GM10248 (cell line): ENCODE measurements around the gene TRIM66.
"Not testable (repeated sequence)": the region's sequence is repeated elsewhere in the genome, so short reads cannot be mapped to it uniquely, and the experiment has no call there.

Experiments
- CTCF ChIA-PET: fragments of 300-600 bp; sonication (Branson Sonifier 250); formaldehyde crosslinking; extraction: SDS; loops from one replicate; lab custom pipeline; 2021; ENCODE audit warnings: antibody characterized with exemption; lab: Yijun Ruan, JAX
- POLR2A ChIA-PET: fragments of 350-650 bp; sonication (Branson Sonifier 250); formaldehyde crosslinking; extraction: SDS; loops from one replicate; lab custom pipeline; 2020; ENCODE audit warnings: antibody characterized with exemption; lab: Yijun Ruan, JAX
- DNase-seq: peaks from one replicate; pipeline ENCODE4 v3.0.0; 2012; ENCODE audit errors: extremely low spot score
- CTCF ChIP-seq: IDR thresholded peaks from 2 replicates; pipeline ENCODE4 v1.5.1; 2012; ENCODE audit warnings: mild to moderate bottlenecking, low read depth; ENCODE audit errors: extremely low read depth, missing control alignments, control extremely low read depth

The TRIM66 gene

GRCh38 chr11:8671193-8671612, 11.3 kb downstream of the TRIM66 start:
- POLR2A ChIA-PET: interaction anchor here (0.6 kb wide), 1 partner anchor 10 kb away, joined by 3 read pairs; no protein-coding TSS in a partner anchor
- TF ChIP-seq CTCF: no peak
- CTCF ChIA-PET: no interaction called here
- no peak for DNase-seq

- POLR2A ChIA-PET, DNase-seq, CTCF ChIA-PET: not testable (repeated sequence)
These were observed 12.4 kb downstream of the TRIM66 start for GRCh38 chr11:8670081-8670480.

GRCh38 chr11:8665222-8665621, 17.2 kb downstream of the TRIM66 start:
- POLR2A ChIA-PET: no interaction called here
- no peak for DNase-seq
- no peak for TF ChIP-seq CTCF
- CTCF ChIA-PET: interaction anchor here (1.4 to 2.0 kb wide), 2 partner anchors 9 to 26 kb away, joined by 3 to 5 read pairs; no protein-coding TSS in a partner anchor

GRCh38 chr11:8661001-8661795, 21.3 kb downstream of the TRIM66 start:
- no peak for DNase-seq
- CTCF ChIA-PET: interaction anchor here (0.9 to 1.2 kb wide), 4 partner anchors 10 to 37 kb away, joined by 3 read pairs; no protein-coding TSS in a partner anchor
- TF ChIP-seq CTCF: no peak
- POLR2A ChIA-PET: interaction anchor here (1.0 kb wide), 1 partner anchor 21 kb away, joined by 3 read pairs; the partner anchor contains the start of genes RPL27A and TRIM66

GRCh38 chr11:8658321-8659057, 24.0 kb downstream of the TRIM66 start:
- no peak for TF ChIP-seq CTCF
- DNase-seq: no peak
- ChIA-PET POLR2A (no interaction called here), CTCF (interaction anchor here (1.2 to 1.9 kb wide), 2 partner anchors 10 to 357 kb away, joined by 3 to 4 read pairs; no protein-coding TSS in a partner anchor)

- CTCF ChIA-PET: interaction anchor here (0.8 to 1.9 kb wide), 5 partner anchors 10 to 47 kb away, joined by 3 to 9 read pairs (median 5); no protein-coding TSS in a partner anchor
- DNase-seq: no peak
- POLR2A ChIA-PET: no interaction called here
- TF ChIP-seq CTCF: no peak
These were observed 26.2 kb downstream of the TRIM66 start for GRCh38 chr11:8656291-8656690.
